Jurkat, Clone E6-1 (cell line): ENCODE data around the gene RIT2.

Experiments used
- DNase-seq: peaks from one replicate; pipeline ENCODE4 v3.0.0-alpha.2; 2011; ENCODE audit warnings: low read depth, low spot score
- H3K4me3 ChIP-seq: 2 replicates; pipeline ENCODE4 v1.5.1; 2011; ENCODE audit warnings: mild to moderate bottlenecking, low read length, control low read depth, moderate library complexity

The RIT2 gene

GRCh38 chr18:42956287-42956686 lies 159.2 kb downstream of the RIT2 start:
- no peak for DNase-seq
- no peak overlapping the region for H3K4me3 ChIP-seq

GRCh38 chr18:42954887-42955286 lies 160.6 kb downstream of the RIT2 start:
- H3K4me3 ChIP-seq = no peak overlapping the region
- no peak for DNase-seq

- no peak overlapping the region for H3K4me3 ChIP-seq
- DNase-seq = no peak
Measured at GRCh38 chr18:42953306-42953705, 162.2 kb downstream of the RIT2 start.

- H3K4me3 ChIP-seq = no peak overlapping the region
Measured at GRCh38 chr18:42950732-42951131, 164.8 kb downstream of the RIT2 start.

GRCh38 chr18:42948831-42949230 lies 166.7 kb downstream of the RIT2 start:
- no peak for DNase-seq
- H3K4me3 ChIP-seq = no peak overlapping the region

More at GRCh38 chr18:42950732-42951131, 164.8 kb downstream of the RIT2 start:
- no peak for DNase-seq

- no peak for DNase-seq
- no peak overlapping the region for H3K4me3 ChIP-seq
Measured at GRCh38 chr18:42941860-42942259, 173.6 kb downstream of the RIT2 start.

GRCh38 chr18:42941021-42941420 lies 174.5 kb downstream of the RIT2 start:
- no peak overlapping the region for H3K4me3 ChIP-seq
- no peak for DNase-seq

GRCh38 chr18:42937436-42937835 lies 178.0 kb downstream of the RIT2 start:
- H3K4me3 ChIP-seq = no peak overlapping the region
- no peak for DNase-seq

GRCh38 chr18:42936289-42936688 lies 179.2 kb downstream of the RIT2 start:
- no peak overlapping the region for H3K4me3 ChIP-seq
- no peak for DNase-seq

GRCh38 chr18:42931491-42931890 lies 184.0 kb downstream of the RIT2 start:
- H3K4me3 ChIP-seq = no peak overlapping the region
- DNase-seq = no peak

GRCh38 chr18:42929857-42930256 lies 185.6 kb downstream of the RIT2 start:
- no peak for DNase-seq
- H3K4me3 ChIP-seq = no peak overlapping the region

- H3K4me3 ChIP-seq = no peak overlapping the region
- DNase-seq = no peak
Measured at GRCh38 chr18:42929181-42929580, 186.3 kb downstream of the RIT2 start.

- DNase-seq = no peak
- H3K4me3 ChIP-seq = no peak overlapping the region
Measured at GRCh38 chr18:42925036-42925435, 190.4 kb downstream of the RIT2 start.

GRCh38 chr18:42922363-42922762 lies 193.1 kb downstream of the RIT2 start:
- no peak for DNase-seq
- H3K4me3 ChIP-seq = no peak overlapping the region

- no peak overlapping the region for H3K4me3 ChIP-seq
- DNase-seq = no peak
Measured at GRCh38 chr18:42921226-42921737, 194.2 kb downstream of the RIT2 start.

- H3K4me3 ChIP-seq = no peak overlapping the region
- no peak for DNase-seq
Measured at GRCh38 chr18:42920621-42921020, 194.9 kb downstream of the RIT2 start.

- DNase-seq = no peak
- no peak overlapping the region for H3K4me3 ChIP-seq
Measured at GRCh38 chr18:42915299-42915698, 200.2 kb downstream of the RIT2 start.

GRCh38 chr18:42914476-42914875 lies 201.0 kb downstream of the RIT2 start:
- no peak overlapping the region for H3K4me3 ChIP-seq
- DNase-seq = no peak

GRCh38 chr18:42909095-42909494 lies 206.4 kb downstream of the RIT2 start:
- no peak overlapping the region for H3K4me3 ChIP-seq
- no peak for DNase-seq

GRCh38 chr18:42906761-42907160 lies 208.7 kb downstream of the RIT2 start:
- H3K4me3 ChIP-seq = no peak overlapping the region
- no peak for DNase-seq

GRCh38 chr18:42901161-42901560 lies 214.3 kb downstream of the RIT2 start:
- no peak for DNase-seq
- H3K4me3 ChIP-seq = no peak overlapping the region

GRCh38 chr18:42893977-42894376 lies 221.5 kb downstream of the RIT2 start:
- H3K4me3 ChIP-seq = no peak overlapping the region
- no peak for DNase-seq
